Caco-2 (cell line): Measurements from ENCODE around the gene TSFM. TPM values are rescaled to one million over a fixed set of nuclear protein-coding genes. Genes with fewer than 3 reads are reported as not detected.
A peak's percentile ranks its signal among the peaks of the same experiment; 100 is the strongest.

Experiments used
- BruUV-seq: library from RNA; stranded (reverse); fragments of 400-500 nt; replicated peaks from 2 replicates; lab custom pipeline; 2021; lab: Mats Ljungman, UMichigan
- CTCF ChIA-PET: fragments of 300-600 bp; sonication (Branson Sonifier 250); formaldehyde crosslinking; loops from one replicate; lab custom pipeline; 2022; ENCODE audit warnings: antibody characterized with exemption; lab: Charles Lee
- POLR2A ChIA-PET: fragments of 300-600 bp; sonication (Branson Sonifier 250); formaldehyde crosslinking; loops from one replicate; lab custom pipeline; 2022; ENCODE audit warnings: antibody characterized with exemption; lab: Charles Lee
- DNase-seq, 2 experiments: peaks; one replicate each; pipeline versions ENCODE4 v3.0.0 to v3.0.0-alpha.2; 2020 to 2022
- H3K27me3 ChIP-seq: replicated peaks from 2 replicates; pipeline ENCODE4 v1.6.0; 2011; ENCODE audit warnings: low read length; ENCODE audit not compliant: control insufficient read depth, insufficient read depth
- H3K36me3 ChIP-seq: 2 replicates; pipeline ENCODE4 v1.5.1; 2011; ENCODE audit warnings: low read length; ENCODE audit not compliant: control insufficient read depth, insufficient read depth
- H3K4me1 ChIP-seq: fragments of 250-450 bp; sonication (Bioruptor Pico); 2 replicates; pipeline ENCODE4 v1.5.1; 2020; ENCODE audit warnings: mild to moderate bottlenecking
- H3K4me3 ChIP-seq: 2 replicates; pipeline ENCODE4 v1.5.1; 2011; ENCODE audit warnings: low read depth, mild to moderate bottlenecking, control low read depth, low read length
- H3K9me3 ChIP-seq: fragments of 250-450 bp; sonication (Bioruptor Pico); 2 replicates; pipeline ENCODE4 v1.5.1; 2020; ENCODE audit warnings: mild to moderate bottlenecking, moderate library complexity
- H3K27ac Mint-ChIP-seq: one replicate; pipeline ENCODE4 v1.8.0; 2022; ENCODE audit warnings: mixed read lengths; ENCODE audit not compliant: unreplicated experiment
- H3K27me3 Mint-ChIP-seq: one replicate; pipeline ENCODE4 v1.8.0; 2022; ENCODE audit warnings: mixed read lengths; ENCODE audit not compliant: insufficient read depth, unreplicated experiment
- H3K36me3 Mint-ChIP-seq: one replicate; pipeline ENCODE4 v1.8.0; 2022; ENCODE audit warnings: mild to moderate bottlenecking, mixed read lengths; ENCODE audit not compliant: insufficient read depth, unreplicated experiment
- H3K4me1 Mint-ChIP-seq: one replicate; pipeline ENCODE4 v1.8.0; 2022; ENCODE audit warnings: low read depth, mixed read lengths; ENCODE audit not compliant: unreplicated experiment
- H3K4me3 Mint-ChIP-seq: one replicate; pipeline ENCODE4 v1.8.0; 2022; ENCODE audit warnings: mild to moderate bottlenecking, moderate library complexity, mixed read lengths; ENCODE audit not compliant: unreplicated experiment
- H3K9me3 Mint-ChIP-seq: one replicate; pipeline ENCODE4 v1.8.0; 2022; ENCODE audit warnings: mixed read lengths; ENCODE audit not compliant: unreplicated experiment
- CTCF ChIP-seq, 2 experiments: fragments of 200-600 bp in 1 of 2; IDR thresholded peaks; 1 replicate in 1 of 2; 2 replicates in 1 of 2; pipeline versions ENCODE4 v1.5.1 to v1.8.0; 2011 to 2022; ENCODE audit warnings: antibody characterized with exemption in 1 of 2, control low read depth in 1 of 2, inconsistent platforms in 1 of 2, low read depth in 1 of 2, low read length in 1 of 2, mild to moderate bottlenecking in 1 of 2, moderate library complexity in 1 of 2; ENCODE audit not compliant: insufficient read depth in 1 of 2, severe bottlenecking in 1 of 2, unreplicated experiment in 1 of 2
- intact Hi-C: fragments of 100-400 bp; cut with micrococcal nuclease; formaldehyde crosslinking; loops from one replicate; pipeline ENCODE4 v1.10.0; 2022; ENCODE audit not compliant: unreplicated experiment
- total RNA-seq: library from RNA; stranded (reverse); gene quantifications from 2 replicates; pipeline ENCODE4 v1.2.3, GENCODE V29; 2022

Gene TSFM
- total RNA-seq, 1 experiment from 2014 or later: 57.5 TPM

- H3K4me3 Mint-ChIP-seq: no peak overlapping the region
- Histone ChIP-seq H3K4me3 (no peak overlapping the region), H3K9me3 (no peaks in the 10 kb centered on the region), H3K36me3 (no peaks in the 10 kb centered on the region), H3K4me1 (no peaks in the 10 kb centered on the region), H3K27me3 (no peaks in the 10 kb centered on the region)
- ChIA-PET POLR2A (no interaction called here), CTCF (no interaction called here)
- peak in 1 of 2 experiments; percentile 17 for TF ChIP-seq CTCF (IDR thresholded peaks at IDR 0.05; ENCODE audit: insufficient read depth in 1 of 2, low read depth in 1 of 2, low read length in 1 of 2, severe bottlenecking in 1 of 2, unreplicated experiment in 1 of 2)
- no TSS peak for BruUV-seq
- H3K36me3 Mint-ChIP-seq: peaks cover 17% of the 10 kb centered on the region
- no peak overlapping the region for H3K27ac Mint-ChIP-seq
- intact Hi-C loops: no loop called here
- no peaks in the 10 kb centered on the region for H3K9me3 Mint-ChIP-seq
- H3K4me1 Mint-ChIP-seq: no peaks in the 10 kb centered on the region
- no peaks in the 10 kb centered on the region for H3K27me3 Mint-ChIP-seq
- DNase-seq: no peak
Observed at GRCh38 chr12:57815177-57816000, 32.8 kb downstream of the TSFM start.

- DNase-seq: no peak
- intact Hi-C loops: no loop called here
- Mint-ChIP-seq H3K27ac (no peak overlapping the region), H3K4me3 (no peak overlapping the region), H3K27me3 (no peaks in the 10 kb centered on the region), H3K4me1 (no peaks in the 10 kb centered on the region), H3K36me3 (peaks cover 26% of the 10 kb centered on the region), H3K9me3 (no peaks in the 10 kb centered on the region)
- Histone ChIP-seq H3K9me3 (no peaks in the 10 kb centered on the region), H3K36me3 (no peaks in the 10 kb centered on the region), H3K4me1 (no peaks in the 10 kb centered on the region), H3K4me3 (no peak overlapping the region), H3K27me3 (no peaks in the 10 kb centered on the region)
- no peak for TF ChIP-seq CTCF (IDR thresholded peaks at IDR 0.05; ENCODE audit: insufficient read depth in 1 of 2, low read depth in 1 of 2, low read length in 1 of 2, severe bottlenecking in 1 of 2, unreplicated experiment in 1 of 2)
- ChIA-PET POLR2A (no interaction called here), CTCF (no interaction called here)
- no TSS peak for BruUV-seq
Observed at GRCh38 chr12:57816001-57816854, 33.6 kb downstream of the TSFM start.

- Mint-ChIP-seq H3K9me3 (no peaks in the 10 kb centered on the region), H3K4me3 (no peak overlapping the region), H3K4me1 (no peaks in the 10 kb centered on the region), H3K36me3 (peaks cover 31% of the 10 kb centered on the region), H3K27me3 (no peaks in the 10 kb centered on the region), H3K27ac (no peak overlapping the region)
- no peaks in the 10 kb centered on the region for H3K27me3 ChIP-seq
- no peaks in the 10 kb centered on the region for H3K9me3 ChIP-seq
- ChIA-PET POLR2A (no interaction called here), CTCF (no interaction called here)
- intact Hi-C loops: no loop called here
- no peaks in the 10 kb centered on the region; the same call in 1 of the 2 replicates for H3K36me3 ChIP-seq
- DNase-seq: no peak
- no peak overlapping the region for H3K4me3 ChIP-seq
- H3K4me1 ChIP-seq: no peaks in the 10 kb centered on the region
- BruUV-seq: no TSS peak
- no peak for TF ChIP-seq CTCF (IDR thresholded peaks at IDR 0.05; ENCODE audit: insufficient read depth in 1 of 2, low read depth in 1 of 2, low read length in 1 of 2, severe bottlenecking in 1 of 2, unreplicated experiment in 1 of 2)
Observed at GRCh38 chr12:57816855-57817151, 34.2 kb downstream of the TSFM start.
